LNCaP clone FGC (cell line): ENCODE measurements around the gene SLC5A3.
A peak's percentile ranks its signal among the peaks of the same experiment; 100 is the strongest.

Experiments
- DNase-seq: peaks from one replicate; pipeline ENCODE4 v3.0.0-alpha.2; 2011; ENCODE audit warnings: low read depth
- H3K4me3 ChIP-seq: 2 replicates; pipeline ENCODE4 v1.5.1; 2011; ENCODE audit warnings: mild to moderate bottlenecking, low read depth, low read length, control low read depth
- TF ChIP-seq, protein P1 (sequence below): IDR thresholded peaks from 2 replicates; pipeline ENCODE4 v1.5.1; 2012; ENCODE audit warnings: mild to moderate bottlenecking; ENCODE audit not compliant: control insufficient read depth, insufficient read depth; ENCODE audit errors: extremely low read depth

SLC5A3 gene

GRCh38 chr21:34073032-34073748 lies at the start of gene SLC5A3, which contains the start of gene MRPS6:
SLC5A3 (plus strand) TSS chr21:34073578; CDS start chr21:34095199, 21,621 bp downstream.
MRPS6 (plus strand) TSS chr21:34073578; CDS start chr21:34073701, 123 bp downstream.
- DNase-seq: peak; percentile 51
- TF ChIP-seq, protein P1, sequence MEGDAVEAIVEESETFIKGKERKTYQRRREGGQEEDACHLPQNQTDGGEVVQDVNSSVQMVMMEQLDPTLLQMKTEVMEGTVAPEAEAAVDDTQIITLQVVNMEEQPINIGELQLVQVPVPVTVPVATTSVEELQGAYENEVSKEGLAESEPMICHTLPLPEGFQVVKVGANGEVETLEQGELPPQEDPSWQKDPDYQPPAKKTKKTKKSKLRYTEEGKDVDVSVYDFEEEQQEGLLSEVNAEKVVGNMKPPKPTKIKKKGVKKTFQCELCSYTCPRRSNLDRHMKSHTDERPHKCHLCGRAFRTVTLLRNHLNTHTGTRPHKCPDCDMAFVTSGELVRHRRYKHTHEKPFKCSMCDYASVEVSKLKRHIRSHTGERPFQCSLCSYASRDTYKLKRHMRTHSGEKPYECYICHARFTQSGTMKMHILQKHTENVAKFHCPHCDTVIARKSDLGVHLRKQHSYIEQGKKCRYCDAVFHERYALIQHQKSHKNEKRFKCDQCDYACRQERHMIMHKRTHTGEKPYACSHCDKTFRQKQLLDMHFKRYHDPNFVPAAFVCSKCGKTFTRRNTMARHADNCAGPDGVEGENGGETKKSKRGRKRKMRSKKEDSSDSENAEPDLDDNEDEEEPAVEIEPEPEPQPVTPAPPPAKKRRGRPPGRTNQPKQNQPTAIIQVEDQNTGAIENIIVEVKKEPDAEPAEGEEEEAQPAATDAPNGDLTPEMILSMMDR: peak; percentile 52
- peak within 1 kb of the TSS; percentile 64 for H3K4me3 ChIP-seq

- TF ChIP-seq, protein P1: no peak
- peak; percentile 64 for DNase-seq
- H3K4me3 ChIP-seq: no peak overlapping the region
These were observed 49.5 kb upstream of the SLC5A3 start for GRCh38 chr21:34023691-34024373.

DNA sequence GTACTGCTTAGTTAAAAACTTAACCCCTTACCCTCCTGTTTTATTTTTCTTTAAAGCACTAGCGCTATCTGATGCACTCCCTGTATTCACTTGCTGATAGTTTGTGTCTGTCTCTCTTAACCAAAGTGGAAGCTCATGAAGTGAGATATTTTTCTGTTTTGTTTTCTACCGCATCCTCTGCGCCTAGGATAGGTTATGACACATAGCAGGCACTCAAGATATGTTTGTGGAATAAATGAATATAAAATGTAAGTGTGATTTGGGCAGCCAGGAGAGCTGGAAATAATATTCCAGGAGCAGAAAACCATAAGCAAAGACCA lies 49.0 kb upstream of the SLC5A3 start:
- no peak overlapping the region for H3K4me3 ChIP-seq
- TF ChIP-seq, protein P1: no peak
- no peak for DNase-seq

DNA sequence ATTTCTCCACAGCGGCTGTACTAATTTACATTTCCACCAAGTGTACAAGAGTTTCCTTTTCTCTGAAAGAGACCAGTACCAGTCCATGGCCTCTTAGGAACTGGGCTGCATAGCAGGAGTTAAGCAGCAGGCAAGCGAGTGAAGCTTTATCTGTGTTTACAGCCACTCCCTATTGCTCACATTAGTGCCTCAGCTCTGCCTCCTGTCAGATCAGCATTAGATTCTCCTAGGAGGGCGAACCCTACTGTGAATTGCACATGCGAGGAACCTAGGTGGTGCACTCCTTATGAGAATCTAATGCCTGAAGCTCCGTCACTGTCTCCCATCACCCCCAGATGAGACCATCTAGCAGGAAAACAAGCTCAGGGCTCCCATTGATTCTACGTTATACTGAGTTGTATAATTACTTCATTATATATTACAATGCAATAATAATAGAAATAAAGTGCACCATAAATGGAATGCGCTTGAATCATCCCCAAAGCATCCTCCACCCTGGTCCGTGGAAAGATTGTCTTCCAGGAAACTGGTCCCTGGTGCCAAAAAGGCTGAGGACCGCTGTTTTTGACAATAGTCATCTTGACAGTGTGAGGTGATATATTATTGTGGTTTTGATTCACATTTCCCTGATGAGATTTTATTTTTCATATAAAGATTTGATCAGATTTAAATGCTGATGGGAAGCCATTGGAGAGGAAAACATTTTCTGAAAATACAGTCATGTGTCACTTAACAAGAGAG lies 45.5 kb upstream of the SLC5A3 start:
- no peak overlapping the region for H3K4me3 ChIP-seq
- TF ChIP-seq, protein P1: no peak
- no peak for DNase-seq

GRCh38 chr21:34029743-34030528 lies 43.4 kb upstream of the SLC5A3 start:
- H3K4me3 ChIP-seq: no peak overlapping the region
- TF ChIP-seq, protein P1: no peak
- DNase-seq: no peak

DNA sequence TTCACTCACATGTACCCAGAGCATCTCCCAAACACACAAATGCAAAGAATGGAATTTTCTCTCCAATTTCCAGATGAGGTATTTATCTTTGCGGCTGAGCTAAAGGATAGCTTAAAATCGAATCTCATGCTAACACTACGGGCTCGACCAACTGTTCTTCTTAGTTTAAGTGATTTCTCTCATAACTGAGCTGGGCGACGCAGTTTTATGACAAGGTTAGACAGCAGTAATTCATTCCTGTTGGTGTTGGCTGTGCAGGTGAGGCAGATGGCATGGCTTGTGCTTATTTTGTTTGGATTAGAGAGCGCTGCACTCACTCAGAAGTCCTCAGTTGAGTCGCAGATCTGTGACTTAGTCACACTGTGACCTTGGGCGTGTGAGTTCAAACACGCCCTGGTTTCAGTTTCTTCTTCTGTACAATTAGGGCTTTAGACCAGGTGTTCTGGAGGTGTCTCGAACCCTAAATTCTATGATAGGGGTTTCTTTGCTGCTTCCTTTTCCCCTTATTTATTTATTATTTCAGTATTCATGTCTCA lies 41.5 kb upstream of the SLC5A3 start:
- H3K4me3 ChIP-seq: no peak overlapping the region
- DNase-seq: no peak
- TF ChIP-seq, protein P1: no peak
